Lower lobe of right lung (tissue), 2 donors: Measurements from ENCODE around the gene EEF2. TPM values are rescaled to one million over a fixed set of nuclear protein-coding genes. Genes with fewer than 3 reads are reported as not detected.
A peak's percentile ranks its signal among the peaks of the same experiment; 100 is the strongest.

Source experiments
- ATAC-seq, 2 donors: fragments of 200-7000 bp; cut with Tn5 transposase; one replicate each; pipeline ENCODE4 v1.9.1; 2020 to 2022; ENCODE audit warnings: mild to moderate bottlenecking in 2 of 2, moderate library complexity in 2 of 2
- DNase-seq: peaks from one replicate; pipeline ENCODE4 v3.0.0-alpha.2; 2020
- H3K27ac ChIP-seq: fragments of 200-600 bp; one replicate; pipeline ENCODE4 v1.8.0; 2022
- H3K27me3 ChIP-seq: fragments of 200-600 bp; one replicate; pipeline ENCODE4 v1.8.0; 2022; ENCODE audit warnings: low read depth
- H3K36me3 ChIP-seq: fragments of 200-600 bp; one replicate; pipeline ENCODE4 v1.8.0; 2022; ENCODE audit warnings: mild to moderate bottlenecking
- H3K4me1 ChIP-seq: fragments of 200-600 bp; one replicate; pipeline ENCODE4 v1.8.0; 2022
- H3K4me3 ChIP-seq: fragments of 200-600 bp; one replicate; pipeline ENCODE4 v1.8.0; 2022; ENCODE audit warnings: mild to moderate bottlenecking
- H3K9me3 ChIP-seq: fragments of 200-600 bp; one replicate; pipeline ENCODE4 v1.8.0; 2022
- intact Hi-C: fragments of 100-400 bp; cut with DNase I; formaldehyde crosslinking; loops from one replicate; pipeline ENCODE4 v1.11.0; 2022
- total RNA-seq: library from RNA; stranded (reverse); fragmentation: NEBNext Ultra II Directional; extraction: Animal tissue kit (Norgen Biotek cat#: 25700); gene quantifications from one replicate; pipeline ENCODE4 v1.2.1, GENCODE V29; 2021
- TF ChIP-seq, protein P1 (sequence below): fragments of 200-600 bp; IDR thresholded peaks from one replicate; pipeline ENCODE4 v1.8.0; 2022; ENCODE audit warnings: antibody characterized with exemption, mild to moderate bottlenecking
- donor health status: DM: no; HTN: yes; CAD: no; lungs with severe emphysema.

Gene EEF2
- total RNA-seq, 1 donor from 2014 or later = 1,984 TPM

DNA sequence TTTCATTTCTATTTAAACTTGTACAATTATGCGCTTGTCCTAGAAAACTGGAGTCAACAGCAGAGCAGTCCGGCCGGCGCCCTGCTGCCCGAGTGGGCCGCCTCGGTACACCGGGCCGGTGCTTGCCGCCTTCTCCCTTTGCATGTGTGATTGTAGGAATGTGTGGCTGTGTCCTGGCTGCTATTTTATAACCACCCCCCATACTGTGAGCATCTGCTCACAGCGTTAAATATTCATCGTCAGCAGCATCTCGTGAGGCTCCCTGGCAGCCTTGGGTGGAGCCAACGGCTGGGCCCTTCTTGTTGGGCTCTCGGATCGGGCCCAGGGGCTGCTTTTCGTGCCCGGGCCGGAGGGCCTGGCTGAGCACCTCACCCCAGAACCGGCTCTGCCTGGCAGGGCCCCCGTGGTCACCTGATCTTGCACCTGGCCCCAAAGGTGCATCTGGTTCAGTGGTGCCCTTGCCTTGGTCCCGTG, 32.9 kb upstream of the EEF2 start:
- no peaks in the 10 kb centered on the region for H3K27me3 ChIP-seq
- no peak overlapping the region for H3K27ac ChIP-seq
- H3K36me3 ChIP-seq = peaks cover 44% of the 10 kb centered on the region
- intact Hi-C loops = no loop called here
- no peak for ATAC-seq
- H3K4me3 ChIP-seq = no peak overlapping the region
- TF ChIP-seq, protein P1, sequence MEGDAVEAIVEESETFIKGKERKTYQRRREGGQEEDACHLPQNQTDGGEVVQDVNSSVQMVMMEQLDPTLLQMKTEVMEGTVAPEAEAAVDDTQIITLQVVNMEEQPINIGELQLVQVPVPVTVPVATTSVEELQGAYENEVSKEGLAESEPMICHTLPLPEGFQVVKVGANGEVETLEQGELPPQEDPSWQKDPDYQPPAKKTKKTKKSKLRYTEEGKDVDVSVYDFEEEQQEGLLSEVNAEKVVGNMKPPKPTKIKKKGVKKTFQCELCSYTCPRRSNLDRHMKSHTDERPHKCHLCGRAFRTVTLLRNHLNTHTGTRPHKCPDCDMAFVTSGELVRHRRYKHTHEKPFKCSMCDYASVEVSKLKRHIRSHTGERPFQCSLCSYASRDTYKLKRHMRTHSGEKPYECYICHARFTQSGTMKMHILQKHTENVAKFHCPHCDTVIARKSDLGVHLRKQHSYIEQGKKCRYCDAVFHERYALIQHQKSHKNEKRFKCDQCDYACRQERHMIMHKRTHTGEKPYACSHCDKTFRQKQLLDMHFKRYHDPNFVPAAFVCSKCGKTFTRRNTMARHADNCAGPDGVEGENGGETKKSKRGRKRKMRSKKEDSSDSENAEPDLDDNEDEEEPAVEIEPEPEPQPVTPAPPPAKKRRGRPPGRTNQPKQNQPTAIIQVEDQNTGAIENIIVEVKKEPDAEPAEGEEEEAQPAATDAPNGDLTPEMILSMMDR = no peak
- DNase-seq = no peak
- H3K9me3 ChIP-seq = no peaks in the 10 kb centered on the region
- H3K4me1 ChIP-seq = peaks cover 13% of the 10 kb centered on the region

DNA sequence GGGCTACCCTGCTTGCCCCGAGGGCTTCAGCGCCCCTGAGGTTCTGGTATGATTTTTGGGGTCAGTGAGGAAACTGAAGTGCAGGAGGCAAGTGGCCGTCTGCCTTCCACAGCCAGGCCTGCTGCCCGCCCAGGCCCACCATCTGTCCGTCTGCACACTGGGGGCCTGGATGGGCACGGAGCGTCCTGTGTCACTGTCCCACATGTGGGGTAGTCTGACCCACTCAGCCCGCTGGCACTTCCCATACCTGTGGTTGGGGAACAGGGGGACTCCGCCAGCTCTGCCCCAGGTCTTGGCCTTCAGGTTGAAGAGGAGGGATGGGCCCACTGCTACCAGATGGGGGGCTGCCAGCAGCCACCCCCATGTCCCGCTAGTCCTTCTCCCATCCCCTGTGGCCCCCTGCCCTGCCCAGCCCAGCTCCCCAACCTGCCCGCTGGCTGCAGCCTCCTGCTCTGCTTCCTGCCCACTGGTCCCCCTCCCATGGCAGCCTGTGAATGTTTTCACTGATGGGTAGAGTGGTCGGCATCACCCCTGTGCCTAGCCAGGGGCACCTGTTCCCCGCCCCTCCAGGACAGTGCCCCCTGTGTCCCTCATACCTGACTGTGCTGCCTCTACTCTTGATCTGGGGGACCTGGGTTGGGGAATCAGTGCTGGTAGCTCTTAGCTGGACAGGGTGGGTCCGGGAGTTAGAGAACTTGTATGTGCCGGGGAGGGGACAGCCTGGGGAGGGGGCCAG, 31.8 kb upstream of the EEF2 start:
- Histone ChIP-seq H3K27me3 (no peaks in the 10 kb centered on the region), H3K4me3 (no peak overlapping the region), H3K4me1 (peaks cover 12% of the 10 kb centered on the region), H3K27ac (no peak overlapping the region), H3K9me3 (no peaks in the 10 kb centered on the region), H3K36me3 (peaks cover 49% of the 10 kb centered on the region)
- TF ChIP-seq, protein P1 = no peak
- DNase-seq (no peak), ATAC-seq (no peak)
- intact Hi-C loops = no loop called here

DNA sequence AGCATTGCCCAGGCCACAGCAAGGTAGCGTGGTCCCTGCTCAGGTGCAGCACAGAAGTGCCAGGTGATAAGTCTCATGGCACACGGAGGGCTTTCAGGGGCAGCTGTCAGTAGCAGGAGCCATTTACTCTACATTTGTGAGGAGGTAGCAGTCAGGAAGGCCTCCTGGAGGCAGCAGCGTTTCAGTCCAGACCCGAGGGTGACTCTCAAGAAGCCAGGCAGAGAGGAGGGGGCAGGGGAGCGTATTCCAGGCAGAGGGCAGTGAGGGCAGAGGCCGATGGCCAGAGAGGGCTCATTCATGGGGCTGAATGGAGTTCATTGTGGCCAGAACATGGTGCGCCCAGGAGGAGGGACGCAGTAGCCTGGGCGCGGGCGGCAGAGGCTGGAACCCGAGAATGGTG, 31.2 kb upstream of the EEF2 start:
- H3K27me3 ChIP-seq = no peaks in the 10 kb centered on the region
- H3K27ac ChIP-seq = no peak overlapping the region
- no peaks in the 10 kb centered on the region for H3K9me3 ChIP-seq
- H3K4me3 ChIP-seq = no peak overlapping the region
- ATAC-seq (no peak), DNase-seq (no peak)
- peaks cover 12% of the 10 kb centered on the region for H3K4me1 ChIP-seq
- H3K36me3 ChIP-seq = peaks cover 49% of the 10 kb centered on the region
- intact Hi-C loops = no loop called here
- TF ChIP-seq, protein P1 = no peak

DNA sequence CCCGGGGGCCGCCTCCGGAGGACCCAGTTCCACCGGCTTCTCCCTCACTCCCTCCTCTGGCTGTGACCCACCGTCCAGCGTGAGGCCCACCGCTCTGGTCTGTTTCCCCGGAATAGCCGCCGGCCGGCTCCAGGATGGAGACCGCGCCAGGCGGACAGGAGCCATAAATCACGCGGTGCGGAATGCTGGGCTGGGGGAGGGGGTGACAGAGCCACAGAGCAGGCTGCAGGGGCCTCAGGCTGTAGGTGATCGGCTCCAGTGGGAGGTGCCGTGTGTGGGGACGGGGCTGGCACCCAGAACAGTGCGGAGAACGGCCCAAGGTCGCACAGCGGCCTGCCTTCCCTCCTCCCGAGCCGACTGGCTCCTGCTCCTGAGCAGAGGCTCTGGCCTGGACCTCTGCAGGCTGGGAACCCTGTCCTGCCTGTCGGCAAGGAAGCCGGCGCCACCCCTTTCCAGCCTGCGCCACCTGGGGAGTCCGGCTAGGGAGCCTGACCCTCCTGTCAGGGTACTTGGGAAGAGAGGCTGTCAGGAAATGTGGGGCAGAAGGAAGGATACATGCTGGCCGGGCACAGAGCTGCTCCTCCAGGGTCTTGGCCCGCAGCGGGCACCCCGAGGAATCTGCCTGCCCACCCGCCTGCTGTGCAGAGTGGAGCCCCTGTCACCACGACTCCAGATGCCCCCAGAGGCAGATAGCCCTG, 30.6 kb upstream of the EEF2 start:
- no peak for ATAC-seq
- Histone ChIP-seq H3K4me3 (peak overlapping the region; percentile 12), H3K27ac (peak overlapping the region; percentile 49), H3K4me1 (peaks cover 18% of the 10 kb centered on the region), H3K9me3 (no peaks in the 10 kb centered on the region), H3K27me3 (no peaks in the 10 kb centered on the region), H3K36me3 (peaks cover 53% of the 10 kb centered on the region)
- intact Hi-C loops = no loop called here
- DNase-seq = no peak
- TF ChIP-seq, protein P1 = no peak

DNA sequence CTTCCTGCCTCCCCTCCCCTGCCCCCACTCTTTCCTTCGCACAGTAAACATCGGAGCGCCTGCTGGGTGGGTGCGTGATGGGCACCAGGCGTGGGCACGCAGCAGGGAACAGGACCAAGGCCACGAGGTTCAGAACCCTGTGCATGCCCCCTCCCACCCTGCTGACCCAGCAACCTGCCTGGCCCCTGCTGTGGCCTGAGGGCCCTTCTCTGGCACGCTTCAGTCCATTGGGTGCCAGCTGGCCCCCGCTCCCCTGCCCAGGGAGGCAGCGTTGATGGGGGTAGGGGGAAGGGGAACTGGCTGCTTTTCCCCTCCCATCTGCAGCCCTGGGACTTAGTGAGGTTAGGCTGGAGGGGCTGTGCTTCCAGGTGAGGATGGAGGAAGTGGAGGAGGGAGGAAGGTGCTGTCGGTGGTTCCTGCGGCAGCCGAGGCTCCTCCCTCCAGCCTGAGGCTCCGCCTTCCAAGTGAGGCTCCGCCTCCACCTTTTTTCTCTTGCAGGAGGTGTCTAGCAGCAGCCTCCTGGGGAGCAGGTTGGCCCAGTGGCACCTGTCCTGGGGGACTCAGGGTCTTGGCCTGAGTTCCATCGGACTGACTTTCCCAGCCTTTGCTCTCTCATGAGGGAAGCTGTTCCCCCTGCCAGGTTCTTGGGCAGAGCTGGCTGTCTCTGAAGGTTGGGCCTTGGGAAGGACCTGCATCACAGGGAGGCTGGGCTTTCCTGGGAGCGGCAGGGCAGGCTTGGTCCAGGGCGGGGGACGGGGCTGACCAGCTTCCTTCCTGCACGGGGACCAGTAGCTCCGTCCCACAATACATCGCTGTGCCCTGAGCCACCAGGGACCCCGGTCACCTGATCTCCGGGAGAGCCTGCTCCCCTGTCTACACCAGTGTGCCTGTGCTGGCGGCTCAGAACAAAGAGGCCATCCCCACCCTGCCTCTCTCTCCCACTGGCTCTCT, 29.6 kb upstream of the EEF2 start:
- ATAC-seq (no peak), DNase-seq (no peak)
- TF ChIP-seq, protein P1 = no peak
- intact Hi-C loops = no loop called here
- H3K4me1 ChIP-seq = peaks cover 28% of the 10 kb centered on the region
- no peaks in the 10 kb centered on the region for H3K27me3 ChIP-seq
- H3K4me3 ChIP-seq = peak overlapping the region; percentile 12
- peaks cover 54% of the 10 kb centered on the region for H3K36me3 ChIP-seq
- H3K27ac ChIP-seq = peak overlapping the region; percentile 49
- no peaks in the 10 kb centered on the region for H3K9me3 ChIP-seq
